GM12878 (cell line): ENCODE data around the gene CRAT. TPM values are rescaled to one million over a fixed set of nuclear protein-coding genes. Genes with fewer than 3 reads are reported as not detected.

Experiments used
- ATAC-seq: fragments of 200-7000 bp; cut with Tn5 transposase; 3 replicates; pipeline ENCODE4 v1.9.1; 2020; ENCODE audit warnings: mild to moderate bottlenecking, moderate library complexity
- BruUV-seq: library from RNA; stranded (reverse); fragments of 400-500 nt; replicated peaks from 2 replicates; lab custom pipeline; 2021; lab: Mats Ljungman, UMichigan
- CTCF ChIA-PET: fragments of 300-600 bp; sonication (Branson Sonifier 250); formaldehyde crosslinking; extraction: SDS; loops from one replicate; lab custom pipeline; 2021; ENCODE audit warnings: inconsistent platforms; lab: Yijun Ruan, JAX
- POLR2A ChIA-PET: fragments of 350-600 bp; formaldehyde crosslinking; extraction: SDS; loops from one replicate; lab custom pipeline; 2021; ENCODE audit warnings: inconsistent platforms; lab: Charles Lee
- RAD21 ChIA-PET: fragments of 300-600 bp; sonication (Branson Sonifier 250); formaldehyde crosslinking; loops from one replicate; lab custom pipeline; 2023; ENCODE audit warnings: antibody characterized with exemption; ENCODE audit not compliant: unreplicated experiment; lab: Charles Lee
- SMC1A ChIA-PET: fragments of 300-600 bp; sonication (Branson Sonifier 250); formaldehyde crosslinking; loops from one replicate; lab custom pipeline; 2023; ENCODE audit not compliant: unreplicated experiment, uncharacterized antibody; lab: Charles Lee
- DNase-seq: peaks from one replicate; pipeline ENCODE4 v3.0.0-alpha.2; 2011; ENCODE audit warnings: low read depth, low spot score
- FAIRE-seq: peaks from 3 replicates; lab custom pipeline; 2011; peaks lifted over from hg19 to GRCh38; lab: Jason Lieb, UNC
- H2AFZ ChIP-seq: 2 replicates; pipeline ENCODE4 v1.6.0; 2011; ENCODE audit warnings: low read depth, low read length, control low read depth; ENCODE audit not compliant: control insufficient read depth
- H3K27ac ChIP-seq: 2 replicates; pipeline ENCODE4 v1.5.1; 2011; ENCODE audit warnings: control low read depth; ENCODE audit not compliant: control insufficient read depth, insufficient read depth
- H3K27me3 ChIP-seq, 2 experiments: replicated peaks in 1 of 2; 2 replicates each; pipeline versions ENCODE4 v1.6.0 to v1.6.1; 2011; ENCODE audit warnings: low read length in 1 of 2; ENCODE audit not compliant: control insufficient read depth in 2 of 2, insufficient read depth in 2 of 2
- H3K36me3 ChIP-seq, 2 experiments: 2 replicates each; pipeline ENCODE4 v1.5.1; 2011; ENCODE audit warnings: low read length in 1 of 2; ENCODE audit not compliant: control insufficient read depth in 2 of 2, insufficient read depth in 2 of 2
- H3K4me1 ChIP-seq: 2 replicates; pipeline ENCODE4 v1.6.1; 2011; ENCODE audit warnings: mild to moderate bottlenecking, low read length, moderate library complexity, mixed read lengths; ENCODE audit not compliant: control insufficient read depth, insufficient read depth
- H3K4me2 ChIP-seq: 2 replicates; pipeline ENCODE4 v1.6.0; 2011; ENCODE audit warnings: control low read depth; ENCODE audit not compliant: control insufficient read depth, insufficient read depth
- H3K4me3 ChIP-seq: fragments of 200-600 bp; sonication (generic); 2 replicates; pipeline ENCODE4 v1.5.1; 2016
- H3K79me2 ChIP-seq: 2 replicates; pipeline ENCODE4 v1.6.0; 2011; ENCODE audit warnings: low read length; ENCODE audit not compliant: control insufficient read depth, insufficient read depth
- H3K9ac ChIP-seq: 2 replicates; pipeline ENCODE4 v1.8.0; 2011; ENCODE audit warnings: low read length, control low read depth, mixed read lengths; ENCODE audit not compliant: control insufficient read depth, insufficient read depth
- H3K9me3 ChIP-seq: replicated peaks from 3 replicates; pipeline ENCODE4 v1.5.1; 2011; ENCODE audit warnings: mild to moderate bottlenecking, low read length; ENCODE audit not compliant: control insufficient read depth, insufficient read depth
- H4K20me1 ChIP-seq: 2 replicates; pipeline ENCODE4 v1.6.0; 2011; ENCODE audit not compliant: control insufficient read depth, insufficient read depth
- BRCA1 ChIP-seq: IDR thresholded peaks from 2 replicates; pipeline ENCODE4 v1.6.1; 2011; ENCODE audit warnings: low read depth, low read length, improper control_type of control experiment
- CBFB ChIP-seq: IDR thresholded peaks from 2 replicates; pipeline ENCODE4 v1.6.1; 2016; ENCODE audit warnings: antibody characterized with exemption, low read depth
- CREM ChIP-seq: IDR thresholded peaks from 2 replicates; pipeline ENCODE4 v1.6.1; 2014; ENCODE audit warnings: antibody characterized with exemption, low read depth
- E2F4 ChIP-seq: IDR thresholded peaks from 2 replicates; pipeline ENCODE4 v1.6.1; 2012; ENCODE audit warnings: low read depth, low read length, improper control_type of control experiment
- EGR1 ChIP-seq, 2 experiments: IDR thresholded peaks; 1 replicate in 1 of 2; 2 replicates in 1 of 2; pipeline ENCODE4 v1.6.1; 2011 to 2012; ENCODE audit warnings: low read depth in 2 of 2, low read length in 2 of 2, borderline replicate concordance in 1 of 2, mild to moderate bottlenecking in 1 of 2, moderate library complexity in 1 of 2
- ETV6 ChIP-seq, 2 experiments: fragments of 450-650 bp in 1 of 2; IDR thresholded peaks in 1 of 2; conservative IDR thresholded peaks in 1 of 2; 2 replicates each; pipeline ENCODE4 v1.6.1; 2014; ENCODE audit warnings: antibody characterized with exemption in 1 of 2, borderline replicate concordance in 1 of 2, low read depth in 1 of 2, mild to moderate bottlenecking in 1 of 2, moderate library complexity in 1 of 2
- HDAC2 ChIP-seq: fragments of 200-600 bp; sonication (generic); IDR thresholded peaks from 2 replicates; pipeline ENCODE4 v1.6.1; 2017
- HSF1 ChIP-seq: fragments of 150-350 bp; IDR thresholded peaks from 2 replicates; pipeline ENCODE4 v1.6.1; 2014; ENCODE audit warnings: mild to moderate bottlenecking, low read depth, low read length
- KAT2A ChIP-seq: conservative IDR thresholded peaks from 2 replicates; pipeline ENCODE4 v1.6.1; 2011; ENCODE audit warnings: low read depth, low read length; ENCODE audit not compliant: control insufficient read depth
- MXI1 ChIP-seq: fragments of 150-350 bp; IDR thresholded peaks from 2 replicates; pipeline ENCODE4 v1.6.1; 2011; ENCODE audit warnings: low read depth, mild to moderate bottlenecking, inconsistent platforms, low read length, improper control_type of control experiment
- NBN ChIP-seq: fragments of 450-650 bp; IDR thresholded peaks from 2 replicates; pipeline ENCODE4 v1.6.1; 2016
- NKRF ChIP-seq: fragments of 450-650 bp; conservative IDR thresholded peaks from 2 replicates; pipeline ENCODE4 v1.6.1; 2017; ENCODE audit warnings: mild to moderate bottlenecking, moderate library complexity
- RCOR1 ChIP-seq: conservative IDR thresholded peaks from 2 replicates; pipeline ENCODE4 v1.6.1; 2012; ENCODE audit warnings: low read depth, low read length, improper control_type of control experiment
- WRNIP1 ChIP-seq: IDR thresholded peaks from 2 replicates; pipeline ENCODE4 v1.6.1; 2011; ENCODE audit warnings: low read depth, low read length, improper control_type of control experiment, borderline replicate concordance
- YBX1 ChIP-seq: fragments of 450-650 bp; IDR thresholded peaks from 2 replicates; pipeline ENCODE4 v1.6.1; 2016; ENCODE audit warnings: antibody characterized with exemption
- ZNF24 ChIP-seq: fragments of 450-650 bp; IDR thresholded peaks from 2 replicates; pipeline ENCODE4 v1.6.1; 2017; ENCODE audit warnings: antibody characterized with exemption, mild to moderate bottlenecking
- ZZZ3 ChIP-seq: IDR thresholded peaks from 2 replicates; pipeline ENCODE4 v1.6.1; 2011; ENCODE audit warnings: low read depth; ENCODE audit not compliant: control insufficient read depth, insufficient read length
- WGBS: methylation state at CpG from one replicate; pipeline ENCODE4 v1.1.6; 2016; ENCODE audit warnings: low lambda C conversion rate; ENCODE audit not compliant: insufficient replicate concordance, insufficient coverage; ENCODE audit errors: missing lambda C conversion rate; 5-methylcytosine and 5-hydroxymethylcytosine counted together
- in situ Hi-C: fragments of 300-500 bp; cut with MboI; formaldehyde crosslinking; loops from 9 replicates; pipeline ENCODE4 v1.14.3; 2018; ENCODE audit warnings: mixed read lengths
- intact Hi-C: fragments of 100-400 bp; cut with micrococcal nuclease; formaldehyde crosslinking; loops from one replicate; pipeline ENCODE4 v1.14.2; 2022; ENCODE audit not compliant: unreplicated experiment
- polyA plus RNA-seq, 11 experiments: library from polyadenylated mRNA; depleted of rRNA in 4 of 11; unstranded in 6 of 11; stranded (reverse) in 5 of 11; fragments of >200 nt; fragmentation: Nextera tagmentation in 4 of 11; fragmentation: Illumina TruSeq in 1 of 11; extraction: Ambion mirVana in 4 of 11; extraction: Trizol in 1 of 11; gene quantifications; 1 replicate in 1 of 11; 2 replicates in 10 of 11; pipeline versions ENCODE4 v1.2.1 to v1.2.3, GENCODE V29; 2011 to 2016; ENCODE audit warnings: inconsistent platforms in 2 of 11, missing spikeins in 2 of 11, low read depth in 1 of 11
- total RNA-seq, 4 experiments: library from RNA; depleted of rRNA in 3 of 4; stranded (reverse); fragments of >200 nt in 3 of 4; fragmentation: Illumina TruSeq in 1 of 4; extraction: Trizol in 1 of 4; gene quantifications; 2 replicates each; pipeline versions ENCODE4 v1.2.1 to v1.2.3, GENCODE V29; 2013 to 2021

CRAT gene
- total and polyA plus RNA-seq, 10 of the 15 experiments (the other 5 are each of a cell fraction or from before 2014, with no cell fraction given), result 0.10 to 3.4 (median 1.8) TPM

DNA sequence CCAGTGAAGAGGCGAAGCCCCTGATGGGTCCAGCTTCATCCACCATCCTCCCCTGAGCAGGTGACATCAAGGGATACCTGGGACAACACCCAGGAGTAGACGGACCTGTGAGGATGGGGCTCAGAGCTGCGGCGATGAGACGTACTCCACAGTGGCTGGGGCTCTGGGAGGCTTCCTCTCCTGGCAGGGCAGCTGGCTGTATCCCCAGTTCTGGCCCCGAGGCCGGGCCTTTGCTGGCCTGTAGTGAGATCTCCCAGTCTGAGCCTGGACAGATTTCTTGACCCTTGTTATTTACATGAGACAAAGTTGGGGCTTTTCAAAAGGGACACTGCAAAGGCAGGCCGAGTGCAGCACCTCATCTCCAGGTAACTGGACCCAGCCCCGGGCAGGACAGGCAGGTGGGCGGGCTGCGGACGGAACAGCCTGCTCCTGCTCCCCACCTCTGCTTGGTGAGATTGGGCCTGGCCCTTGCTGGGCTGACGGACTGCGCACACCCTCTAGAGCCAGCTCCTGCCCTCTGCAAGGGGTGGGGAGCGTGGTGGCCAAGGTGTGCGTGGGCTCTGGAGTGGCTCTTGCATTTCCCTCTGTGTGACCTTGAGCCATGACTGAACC, 44.4 kb upstream of the CRAT start (continued):
- TF ChIP-seq NKRF (no peak), ETV6 (conservative IDR thresholded peaks at IDR 0.05 in 1 of 2, IDR thresholded peaks at IDR 0.05 in 1 of 2; ENCODE audit: borderline replicate concordance in 1 of 2, low read depth in 1 of 2) (no peak), ZNF24 (no peak), RCOR1 (no peak), CBFB (no peak), E2F4 (no peak)
- TF ChIP-seq, all 136 proteins: peak for 0

DNA sequence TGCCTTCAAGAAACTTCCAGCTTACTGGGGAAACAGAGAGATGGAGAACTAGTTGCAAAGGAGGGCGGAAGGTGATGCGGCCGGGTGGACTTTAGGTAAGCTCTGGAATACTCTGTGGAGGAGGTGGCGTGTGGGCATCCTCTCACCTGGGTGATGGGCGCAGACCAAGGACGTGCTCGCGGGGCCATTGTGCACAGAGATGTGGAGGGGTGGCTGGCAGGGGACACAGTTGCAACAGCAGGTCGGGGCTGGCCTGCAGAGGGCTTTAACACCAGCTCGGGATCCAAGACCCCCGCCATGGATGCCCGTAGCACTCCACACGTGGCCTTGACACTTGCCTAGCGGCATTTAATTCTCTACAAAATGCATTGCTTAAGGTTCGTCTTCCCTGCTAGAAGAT, 40.9 kb upstream of the CRAT start:
- Histone ChIP-seq H3K4me2 (no peak overlapping the region), H3K36me3 (peaks cover 2 to 4% of the 10 kb centered on the region in 2 experiments; a peak in 3 of 4 replicates), H3K9me3 (no peaks in the 10 kb centered on the region), H3K9ac (no peak overlapping the region), H3K27me3 (no peaks in the 10 kb centered on the region), H3K79me2 (no peaks in the 10 kb centered on the region), H4K20me1 (no peaks in the 10 kb centered on the region), H3K27ac (no peak overlapping the region), H3K4me1 (peaks cover 13% of the 10 kb centered on the region), H3K4me3 (no peak overlapping the region), H2AFZ (no peak overlapping the region)
- intact Hi-C loops, result no loop called here
- no TSS peak for BruUV-seq
- DNase-seq, result no peak
- in situ Hi-C loops, result no loop called here
- ChIA-PET CTCF (interaction anchor here (2.0 to 2.8 kb wide), 3 partner anchors 9 to 22 kb away, joined by 8 to 13 read pairs (median 10); no protein-coding TSS in a partner anchor), POLR2A (interaction anchor here (0.5 kb wide), 1 partner anchor 474 kb away, joined by 3 read pairs; no protein-coding TSS in a partner anchor), SMC1A (interaction anchor here (1.7 to 3.3 kb wide), 2 partner anchors 9 to 12 kb away, joined by 8 to 19 read pairs; no protein-coding TSS in a partner anchor), RAD21 (interaction anchor here (1.3 kb wide), 1 partner anchor 11 kb away, joined by 4 read pairs; no protein-coding TSS in a partner anchor)
- FAIRE-seq, result no peak
- ATAC-seq, result no peak
- WGBS, result 89% methylated on average over 15 of the region's 15 CpGs
- TF ChIP-seq KAT2A (no peak), EGR1 (IDR thresholded peaks at IDR 0.05; ENCODE audit: borderline replicate concordance in 1 of 2, low read depth in 2 of 2, low read length in 2 of 2) (no peak), YBX1 (no peak), MXI1 (no peak), BRCA1 (no peak), NBN (no peak), CREM (no peak), HDAC2 (no peak), WRNIP1 (no peak), ZZZ3 (no peak), HSF1 (no peak)
